PC-3 (cell line): ENCODE results near the gene MISP3.

ENCODE experiments used
- CTCF ChIP-seq: fragments of 300-600 bp; sonication (generic); conservative IDR thresholded peaks from 2 replicates; pipeline ENCODE4 v1.5.1; 2017; ENCODE audit warnings: antibody characterized with exemption, low read depth, mild to moderate bottlenecking, low read length
- EZH2phosphoT487 ChIP-seq: fragments of 300-600 bp; sonication (generic); IDR thresholded peaks from 2 replicates; pipeline ENCODE4 v1.6.1; 2018; ENCODE audit warnings: mild to moderate bottlenecking, antibody characterized with exemption, low read length, borderline replicate concordance

DNA sequence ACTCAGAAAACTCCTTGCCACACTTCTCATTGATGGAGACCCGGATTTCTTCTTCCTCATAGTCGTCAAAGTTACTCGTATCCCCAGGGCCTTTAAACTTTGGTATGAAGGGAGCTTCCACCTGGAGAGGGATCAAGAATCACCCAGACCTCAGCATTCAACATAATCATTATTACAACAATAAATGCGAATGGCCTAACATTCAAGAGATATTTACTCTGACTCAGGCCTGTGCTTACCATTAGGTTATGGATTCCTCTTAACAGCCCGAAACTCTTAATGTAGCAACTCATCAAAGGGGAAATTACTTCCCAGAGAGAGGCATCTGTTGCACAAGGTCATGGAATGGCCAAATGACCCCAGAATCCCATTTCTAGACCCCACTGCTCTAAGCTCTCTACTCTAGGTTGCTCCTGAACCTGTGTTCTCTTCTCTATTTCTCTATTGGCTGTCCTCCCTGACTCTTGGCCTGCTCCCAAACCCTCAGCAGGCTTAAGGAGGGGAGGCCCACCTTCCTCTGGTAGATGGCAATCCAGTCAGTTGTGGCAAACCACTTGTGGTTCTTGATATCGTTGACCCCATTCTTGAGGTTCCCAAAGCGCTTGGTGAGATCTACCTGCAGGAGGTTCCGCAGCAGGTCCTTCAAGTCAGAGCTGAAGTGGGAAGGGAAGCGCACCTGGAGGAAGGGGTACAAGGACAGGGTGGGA, 20.7 kb downstream of the MISP3 start:
- no peak for TF ChIP-seq CTCF
- TF ChIP-seq EZH2phosphoT487 = no peak
